MM.1S (cell line): ENCODE results near the gene ADIPOR2.

Experiments used
- DNase-seq: peaks from one replicate; pipeline ENCODE4 v3.0.0-alpha.2; 2015
- H2AFZ ChIP-seq: fragments of 300-600 bp; sonication (generic); 2 replicates; pipeline ENCODE4 v1.6.0; 2016; ENCODE audit warnings: antibody characterized with exemption, low read length
- H3F3A ChIP-seq: fragments of 300-600 bp; sonication (generic); 2 replicates; pipeline ENCODE4 v1.6.1; 2016; ENCODE audit warnings: mild to moderate bottlenecking, antibody characterized with exemption, low read length, moderate library complexity, mixed read lengths; ENCODE audit not compliant: insufficient read depth
- H3K27ac ChIP-seq: fragments of 300-600 bp; sonication (generic); 2 replicates; pipeline ENCODE4 v1.5.1; 2016; ENCODE audit warnings: mild to moderate bottlenecking, low read length
- H3K27me3 ChIP-seq: fragments of 300-600 bp; sonication (generic); replicated peaks from 2 replicates; pipeline ENCODE4 v1.6.0; 2016; ENCODE audit warnings: low read length; ENCODE audit not compliant: insufficient read depth
- H3K36me3 ChIP-seq: fragments of 300-600 bp; sonication (generic); replicated peaks from 2 replicates; pipeline ENCODE4 v1.6.1; 2016; ENCODE audit warnings: mild to moderate bottlenecking, low read length, mixed read lengths; ENCODE audit not compliant: insufficient read depth
- H3K4me1 ChIP-seq: fragments of 300-600 bp; sonication (generic); 2 replicates; pipeline ENCODE4 v1.6.1; 2016; ENCODE audit warnings: low read length, mixed read lengths
- H3K4me2 ChIP-seq: fragments of 300-600 bp; sonication (generic); 2 replicates; pipeline ENCODE4 v1.6.0; 2016; ENCODE audit warnings: low read depth, low read length
- H3K4me3 ChIP-seq: fragments of 300-600 bp; sonication (generic); 2 replicates; pipeline ENCODE4 v1.5.1; 2016; ENCODE audit warnings: low read length, mixed read lengths
- H3K79me2 ChIP-seq: fragments of 300-600 bp; sonication (generic); 2 replicates; pipeline ENCODE4 v1.6.1; 2016; ENCODE audit warnings: mixed run types, low read length, mixed read lengths
- H3K9ac ChIP-seq: fragments of 300-600 bp; sonication (generic); 2 replicates; pipeline ENCODE4 v1.6.1; 2016; ENCODE audit warnings: low read length, mixed read lengths
- H3K9me2 ChIP-seq: fragments of 300-600 bp; sonication (generic); replicated peaks from 2 replicates; pipeline ENCODE4 v1.6.1; 2016; ENCODE audit warnings: mild to moderate bottlenecking, low read length, mixed read lengths; ENCODE audit not compliant: insufficient read depth
- H3K9me3 ChIP-seq: fragments of 300-600 bp; sonication (generic); replicated peaks from 2 replicates; pipeline ENCODE4 v1.6.1; 2016; ENCODE audit warnings: mild to moderate bottlenecking, low read length, mixed read lengths; ENCODE audit not compliant: insufficient read depth
- H4K20me1 ChIP-seq: fragments of 300-600 bp; sonication (generic); 2 replicates; pipeline ENCODE4 v1.6.1; 2016; ENCODE audit warnings: mild to moderate bottlenecking, low read length, moderate library complexity, mixed read lengths; ENCODE audit not compliant: insufficient read depth
- EZH2 ChIP-seq: fragments of 300-600 bp; sonication (generic); optimal IDR thresholded peaks from 2 replicates; pipeline ENCODE3; 2017; ENCODE audit warnings: low read depth, mild to moderate bottlenecking, antibody characterized with exemption, low read length, mixed read lengths
- EZH2phosphoT487 ChIP-seq: fragments of 300-600 bp; sonication (generic); IDR thresholded peaks from 2 replicates; pipeline ENCODE4 v1.6.1; 2018; ENCODE audit warnings: antibody characterized with exemption, low read length
- TF ChIP-seq, protein P1 (sequence below): fragments of 300-600 bp; sonication (generic); IDR thresholded peaks from 2 replicates; pipeline ENCODE4 v1.5.1; 2016; ENCODE audit warnings: antibody characterized with exemption, low read length, mixed read lengths

The ADIPOR2 gene

DNA sequence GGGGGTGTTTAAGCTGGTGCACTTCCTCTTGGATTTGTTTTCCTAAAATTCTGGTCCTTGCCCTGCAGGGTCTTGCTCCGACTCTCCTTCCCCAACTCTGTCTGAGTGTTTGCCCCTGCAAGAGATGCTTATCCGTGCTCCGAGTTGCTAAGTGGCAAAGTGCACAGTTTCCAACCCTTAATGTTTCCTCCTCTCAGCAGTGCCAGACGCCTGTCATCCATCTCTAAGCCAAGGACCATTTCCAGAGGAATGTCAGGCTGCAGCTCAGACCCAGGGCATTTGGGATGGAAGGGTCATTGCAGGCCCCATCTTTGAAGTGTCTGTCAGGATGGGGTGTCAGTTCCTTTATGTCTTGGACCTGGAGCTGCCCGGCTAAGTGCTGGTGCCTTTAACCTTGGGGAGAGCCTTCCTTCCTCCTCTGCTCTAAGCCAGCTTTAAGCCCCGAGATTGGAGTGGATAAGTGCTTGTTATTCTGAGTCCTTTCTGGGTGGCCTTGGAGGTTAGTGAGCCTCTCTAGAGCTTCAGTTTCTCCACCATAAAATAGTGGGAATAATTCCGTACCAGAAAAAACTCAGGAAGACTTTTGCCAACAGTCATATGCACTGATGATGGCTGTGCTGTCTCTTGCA lies 46.9 kb upstream of the ADIPOR2 start:
- H4K20me1 ChIP-seq = peaks cover 2% of the 10 kb centered on the region; the same call in 1 of the 2 replicates
- H3K9ac ChIP-seq = no peak overlapping the region
- H2AFZ ChIP-seq = no peak overlapping the region
- H3F3A ChIP-seq = no peaks in the 10 kb centered on the region
- H3K9me2 ChIP-seq = no peaks in the 10 kb centered on the region
- H3K27me3 ChIP-seq = no peaks in the 10 kb centered on the region
- no peaks in the 10 kb centered on the region for H3K9me3 ChIP-seq
- H3K36me3 ChIP-seq = peaks cover 11% of the 10 kb centered on the region
- no peak overlapping the region for H3K4me2 ChIP-seq
- H3K4me3 ChIP-seq = no peak overlapping the region
- DNase-seq = no peak
- TF ChIP-seq EZH2 = no peak
- TF ChIP-seq, protein P1, sequence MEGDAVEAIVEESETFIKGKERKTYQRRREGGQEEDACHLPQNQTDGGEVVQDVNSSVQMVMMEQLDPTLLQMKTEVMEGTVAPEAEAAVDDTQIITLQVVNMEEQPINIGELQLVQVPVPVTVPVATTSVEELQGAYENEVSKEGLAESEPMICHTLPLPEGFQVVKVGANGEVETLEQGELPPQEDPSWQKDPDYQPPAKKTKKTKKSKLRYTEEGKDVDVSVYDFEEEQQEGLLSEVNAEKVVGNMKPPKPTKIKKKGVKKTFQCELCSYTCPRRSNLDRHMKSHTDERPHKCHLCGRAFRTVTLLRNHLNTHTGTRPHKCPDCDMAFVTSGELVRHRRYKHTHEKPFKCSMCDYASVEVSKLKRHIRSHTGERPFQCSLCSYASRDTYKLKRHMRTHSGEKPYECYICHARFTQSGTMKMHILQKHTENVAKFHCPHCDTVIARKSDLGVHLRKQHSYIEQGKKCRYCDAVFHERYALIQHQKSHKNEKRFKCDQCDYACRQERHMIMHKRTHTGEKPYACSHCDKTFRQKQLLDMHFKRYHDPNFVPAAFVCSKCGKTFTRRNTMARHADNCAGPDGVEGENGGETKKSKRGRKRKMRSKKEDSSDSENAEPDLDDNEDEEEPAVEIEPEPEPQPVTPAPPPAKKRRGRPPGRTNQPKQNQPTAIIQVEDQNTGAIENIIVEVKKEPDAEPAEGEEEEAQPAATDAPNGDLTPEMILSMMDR = no peak
- no peak for TF ChIP-seq EZH2phosphoT487
- no peak overlapping the region for H3K27ac ChIP-seq
- H3K4me1 ChIP-seq = no peaks in the 10 kb centered on the region
- H3K79me2 ChIP-seq = peaks cover 25% of the 10 kb centered on the region; the same call in 1 of the 2 replicates

DNA sequence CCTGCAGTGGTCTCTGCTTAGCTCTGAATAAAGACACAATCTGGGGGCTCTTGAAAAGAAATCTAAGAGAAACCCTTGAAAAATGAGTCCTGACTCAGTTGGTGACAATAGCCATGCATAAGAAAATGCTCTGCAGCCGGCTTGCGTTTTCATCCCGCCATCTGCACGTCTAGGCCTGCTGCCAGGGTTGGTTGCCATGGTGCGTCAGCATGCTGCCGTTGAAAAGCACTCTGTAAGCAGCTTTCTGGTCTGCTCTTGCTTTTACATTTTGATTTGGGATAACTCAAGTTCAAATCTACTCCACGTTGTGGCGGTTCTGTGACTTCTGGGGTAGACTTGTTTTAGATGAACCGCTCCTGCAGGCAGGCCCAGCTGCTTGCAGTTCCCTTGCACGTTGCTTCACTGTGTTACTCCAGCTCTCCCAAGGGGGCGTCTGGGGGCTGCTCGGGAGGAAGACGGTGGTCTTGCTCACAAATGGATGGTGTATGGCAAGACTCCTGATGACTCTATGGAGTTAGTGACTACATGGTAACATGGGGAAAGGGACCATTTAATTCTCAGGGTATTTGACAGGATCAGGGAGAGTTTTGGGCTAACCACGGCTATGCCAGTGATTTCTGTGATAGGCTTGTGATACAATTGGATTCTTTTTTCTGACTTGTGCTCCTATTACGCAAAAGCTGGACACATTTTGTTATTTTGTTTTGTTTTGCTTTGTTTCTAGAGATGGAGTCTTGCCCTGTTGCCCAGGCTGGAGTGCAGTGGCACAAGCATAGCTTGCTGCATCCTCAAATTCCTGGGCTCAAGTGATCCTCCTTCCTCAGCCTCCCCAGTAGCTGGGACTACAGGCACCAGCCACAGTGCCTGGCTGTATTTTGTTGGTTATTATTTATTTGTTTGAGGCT lies 46.1 kb upstream of the ADIPOR2 start:
- Histone ChIP-seq H3F3A (no peaks in the 10 kb centered on the region), H3K4me3 (no peak overlapping the region), H3K9ac (no peak overlapping the region), H2AFZ (no peak overlapping the region), H3K27ac (no peak overlapping the region), H3K4me2 (no peak overlapping the region), H4K20me1 (peaks cover 2% of the 10 kb centered on the region; the same call in 1 of the 2 replicates), H3K27me3 (no peaks in the 10 kb centered on the region), H3K4me1 (no peaks in the 10 kb centered on the region), H3K79me2 (peaks cover 25% of the 10 kb centered on the region; the same call in 1 of the 2 replicates), H3K36me3 (peaks cover 11% of the 10 kb centered on the region), H3K9me2 (no peaks in the 10 kb centered on the region), H3K9me3 (no peaks in the 10 kb centered on the region)
- no peak for TF ChIP-seq EZH2
- TF ChIP-seq, protein P1 = no peak
- TF ChIP-seq EZH2phosphoT487 = no peak
- DNase-seq = no peak

- H3K79me2 ChIP-seq = peaks cover 23% of the 10 kb centered on the region; the same call in 1 of the 2 replicates
- TF ChIP-seq EZH2 = no peak
- TF ChIP-seq, protein P1 = no peak
- TF ChIP-seq EZH2phosphoT487 = no peak
- no peak overlapping the region for H3K4me2 ChIP-seq
Measured at GRCh38 chr12:1645819-1646218, 45.1 kb upstream of the ADIPOR2 start.

More at GRCh38 chr12:1645819-1646218, 45.1 kb upstream of the ADIPOR2 start:
- H3K27me3 ChIP-seq = no peaks in the 10 kb centered on the region
- no peaks in the 10 kb centered on the region for H3K9me3 ChIP-seq
- no peaks in the 10 kb centered on the region for H3F3A ChIP-seq
- DNase-seq = no peak
- no peaks in the 10 kb centered on the region for H3K4me1 ChIP-seq
- peaks cover 11% of the 10 kb centered on the region for H3K36me3 ChIP-seq
- H3K9me2 ChIP-seq = no peaks in the 10 kb centered on the region
- H3K9ac ChIP-seq = no peak overlapping the region
- H3K4me3 ChIP-seq = no peak overlapping the region
- H4K20me1 ChIP-seq = peaks cover 2% of the 10 kb centered on the region; the same call in 1 of the 2 replicates
- H3K27ac ChIP-seq = no peak overlapping the region
- H2AFZ ChIP-seq = no peak overlapping the region
